Nephron progenitor cell (in vitro differentiated cells): ENCODE data around the gene FAR2.
"Not testable (repeated sequence)": the region's sequence is repeated elsewhere in the genome, so short reads cannot be mapped to it uniquely, and the experiment has no call there.

Source experiments
- DNase-seq: peaks from one replicate; pipeline ENCODE4 v3.0.0; 2021
- H3K27ac Mint-ChIP-seq: 2 replicates; pipeline ENCODE4 v1.8.0; 2021; ENCODE audit warnings: mild to moderate bottlenecking, moderate library complexity, mixed read lengths
- H3K27me3 Mint-ChIP-seq: 2 replicates; pipeline ENCODE4 v1.8.0; 2021; ENCODE audit warnings: mild to moderate bottlenecking, low read depth, mixed read lengths; ENCODE audit not compliant: poor library complexity
- H3K36me3 Mint-ChIP-seq: 2 replicates; pipeline ENCODE4 v1.8.0; 2021; ENCODE audit warnings: low read depth, mixed read lengths
- H3K4me1 Mint-ChIP-seq: 2 replicates; pipeline ENCODE4 v1.8.0; 2021; ENCODE audit warnings: mixed read lengths
- H3K4me3 Mint-ChIP-seq: 2 replicates; pipeline ENCODE4 v1.8.0; 2021; ENCODE audit warnings: mild to moderate bottlenecking, moderate library complexity, mixed read lengths
- H3K9me3 Mint-ChIP-seq: 2 replicates; pipeline ENCODE4 v1.8.0; 2021; ENCODE audit warnings: mild to moderate bottlenecking, moderate library complexity, mixed read lengths
- TF ChIP-seq, protein P1 (sequence below): fragments of 200-600 bp; sonication (generic); IDR thresholded peaks from 2 replicates; pipeline ENCODE4 v1.5.0; 2021; ENCODE audit warnings: antibody characterized with exemption

FAR2 gene

DNA sequence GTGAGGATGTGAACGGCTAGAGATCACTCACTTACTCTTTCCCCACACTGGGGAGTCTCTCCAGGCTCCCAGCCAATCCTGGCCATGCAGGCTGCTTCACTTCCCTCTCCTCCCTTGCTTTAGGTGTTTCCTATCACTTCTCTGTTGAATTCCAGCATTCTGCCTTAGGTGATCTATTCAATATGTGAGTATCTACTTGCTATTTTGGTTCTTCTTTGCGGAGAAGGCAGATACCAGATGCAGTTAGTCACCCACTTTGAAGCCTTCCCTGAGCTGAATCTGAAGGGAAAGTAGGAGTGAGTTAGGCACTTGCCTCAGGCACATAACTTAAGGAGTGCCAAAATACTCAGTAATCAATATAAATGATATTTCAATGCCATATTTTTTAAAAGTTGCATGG lies 36.0 kb upstream of the FAR2 start:
- no peaks in the 10 kb centered on the region for H3K36me3 Mint-ChIP-seq
- H3K9me3 Mint-ChIP-seq, result peaks cover 25% of the 10 kb centered on the region
- H3K27me3 Mint-ChIP-seq, result no peaks in the 10 kb centered on the region
- H3K4me3 Mint-ChIP-seq, result no peak overlapping the region
- DNase-seq, result no peak
- no peak overlapping the region for H3K27ac Mint-ChIP-seq
- H3K4me1 Mint-ChIP-seq, result no peaks in the 10 kb centered on the region
- TF ChIP-seq, protein P1, sequence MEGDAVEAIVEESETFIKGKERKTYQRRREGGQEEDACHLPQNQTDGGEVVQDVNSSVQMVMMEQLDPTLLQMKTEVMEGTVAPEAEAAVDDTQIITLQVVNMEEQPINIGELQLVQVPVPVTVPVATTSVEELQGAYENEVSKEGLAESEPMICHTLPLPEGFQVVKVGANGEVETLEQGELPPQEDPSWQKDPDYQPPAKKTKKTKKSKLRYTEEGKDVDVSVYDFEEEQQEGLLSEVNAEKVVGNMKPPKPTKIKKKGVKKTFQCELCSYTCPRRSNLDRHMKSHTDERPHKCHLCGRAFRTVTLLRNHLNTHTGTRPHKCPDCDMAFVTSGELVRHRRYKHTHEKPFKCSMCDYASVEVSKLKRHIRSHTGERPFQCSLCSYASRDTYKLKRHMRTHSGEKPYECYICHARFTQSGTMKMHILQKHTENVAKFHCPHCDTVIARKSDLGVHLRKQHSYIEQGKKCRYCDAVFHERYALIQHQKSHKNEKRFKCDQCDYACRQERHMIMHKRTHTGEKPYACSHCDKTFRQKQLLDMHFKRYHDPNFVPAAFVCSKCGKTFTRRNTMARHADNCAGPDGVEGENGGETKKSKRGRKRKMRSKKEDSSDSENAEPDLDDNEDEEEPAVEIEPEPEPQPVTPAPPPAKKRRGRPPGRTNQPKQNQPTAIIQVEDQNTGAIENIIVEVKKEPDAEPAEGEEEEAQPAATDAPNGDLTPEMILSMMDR, result no peak

DNA sequence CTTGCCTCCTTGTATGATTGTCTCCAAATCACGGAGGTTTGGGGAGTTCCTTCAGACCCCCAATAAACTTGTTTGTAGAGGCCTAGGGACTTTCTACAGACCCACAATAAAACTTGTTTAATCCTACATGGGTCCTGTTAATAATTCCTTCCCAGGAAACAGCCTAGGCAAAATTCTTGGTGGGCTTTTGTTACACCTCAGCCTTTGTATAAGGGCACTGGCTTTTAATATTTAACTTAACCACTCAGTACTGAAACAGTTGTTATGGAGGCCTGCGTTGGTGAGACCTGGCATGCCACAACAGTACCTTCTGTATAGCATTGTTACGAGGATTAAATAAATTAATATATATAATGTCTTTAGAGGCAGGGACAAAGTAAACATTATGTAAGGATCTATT lies 32.7 kb upstream of the FAR2 start:
- DNase-seq, result no peak
- no peak overlapping the region for H3K4me3 Mint-ChIP-seq
- TF ChIP-seq, protein P1, result no peak
- no peak overlapping the region for H3K27ac Mint-ChIP-seq
- no peaks in the 10 kb centered on the region for H3K36me3 Mint-ChIP-seq
- H3K27me3 Mint-ChIP-seq, result no peaks in the 10 kb centered on the region
- peaks cover 17% of the 10 kb centered on the region for H3K9me3 Mint-ChIP-seq
- H3K4me1 Mint-ChIP-seq, result no peaks in the 10 kb centered on the region

DNA sequence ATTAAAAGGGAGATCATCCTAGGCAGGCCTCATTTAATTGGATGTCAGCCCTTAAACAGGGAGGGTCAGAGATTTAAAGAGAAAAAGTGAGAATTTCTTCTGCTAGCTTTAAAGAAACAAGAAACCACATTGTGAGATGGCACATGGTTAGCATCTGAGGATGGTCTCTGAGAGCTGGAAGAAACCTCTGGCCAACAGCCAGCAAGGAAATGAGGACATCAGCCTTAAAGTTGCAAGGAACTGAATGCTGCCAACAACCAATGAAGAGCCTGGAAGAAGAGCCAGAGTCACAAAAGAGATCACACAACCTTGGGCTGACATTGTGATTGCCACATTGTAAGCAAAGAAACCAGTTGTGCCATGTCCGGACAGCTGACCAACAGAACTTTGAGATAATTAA lies 17.5 kb upstream of the FAR2 start:
- H3K9me3 Mint-ChIP-seq, result peaks cover 3% of the 10 kb centered on the region
- H3K27me3 Mint-ChIP-seq, result peaks cover 3% of the 10 kb centered on the region
- H3K4me1 Mint-ChIP-seq, result no peaks in the 10 kb centered on the region
- no peak for DNase-seq
- no peak overlapping the region for H3K27ac Mint-ChIP-seq
- TF ChIP-seq, protein P1, result no peak
- no peaks in the 10 kb centered on the region for H3K36me3 Mint-ChIP-seq
- no peak overlapping the region for H3K4me3 Mint-ChIP-seq

DNA sequence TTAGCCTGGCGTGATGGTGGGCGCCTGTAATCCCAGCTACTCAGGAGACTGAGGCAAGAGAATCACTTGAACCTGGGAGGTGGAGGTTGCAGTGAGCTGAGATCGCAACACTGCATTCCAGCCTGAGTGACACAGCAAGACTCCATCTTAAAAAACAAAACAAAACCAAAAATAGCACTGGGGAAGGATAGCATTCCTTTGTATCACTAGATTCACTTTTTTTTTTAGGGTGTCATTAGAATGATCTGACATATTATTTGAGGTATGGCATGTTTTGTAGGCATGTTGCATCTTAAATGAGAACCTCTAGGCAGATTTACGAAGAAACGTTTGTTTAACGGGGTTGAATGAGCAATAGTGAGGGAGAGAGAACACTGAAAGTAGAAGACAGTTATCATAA lies 16.8 kb upstream of the FAR2 start:
- no peak overlapping the region for H3K4me3 Mint-ChIP-seq
- no peaks in the 10 kb centered on the region for H3K4me1 Mint-ChIP-seq
- no peak for DNase-seq
- peaks cover 3% of the 10 kb centered on the region for H3K9me3 Mint-ChIP-seq
- no peaks in the 10 kb centered on the region for H3K36me3 Mint-ChIP-seq
- H3K27me3 Mint-ChIP-seq, result peaks cover 3% of the 10 kb centered on the region
- TF ChIP-seq, protein P1, result no peak
- H3K27ac Mint-ChIP-seq, result no peak overlapping the region

DNA sequence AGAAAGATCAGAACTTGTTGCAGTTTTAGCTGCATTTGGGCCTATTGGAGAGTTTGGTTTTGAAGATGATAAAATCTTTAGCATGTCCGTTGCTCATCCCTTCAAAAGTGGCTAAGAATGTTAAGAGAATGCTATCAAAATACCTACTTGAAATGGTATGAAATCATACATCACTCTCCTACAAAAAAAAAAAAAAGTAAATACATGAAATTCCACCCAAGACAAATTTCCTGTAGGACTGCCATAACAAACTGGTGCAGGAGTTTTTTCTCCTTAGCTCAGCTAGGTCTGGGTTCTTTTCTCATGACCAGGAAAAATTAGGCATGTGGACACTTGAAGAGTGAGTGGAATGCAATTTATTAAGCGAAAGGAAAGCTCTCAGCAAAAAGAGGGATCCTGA lies 15.9 kb upstream of the FAR2 start:
- H3K36me3 Mint-ChIP-seq, result no peaks in the 10 kb centered on the region
- TF ChIP-seq, protein P1, result no peak
- peaks cover 3% of the 10 kb centered on the region for H3K27me3 Mint-ChIP-seq
- DNase-seq, result no peak
- H3K4me3 Mint-ChIP-seq, result no peak overlapping the region
- H3K27ac Mint-ChIP-seq, result no peak overlapping the region
- peaks cover 3% of the 10 kb centered on the region for H3K9me3 Mint-ChIP-seq
- H3K4me1 Mint-ChIP-seq, result no peaks in the 10 kb centered on the region

DNA sequence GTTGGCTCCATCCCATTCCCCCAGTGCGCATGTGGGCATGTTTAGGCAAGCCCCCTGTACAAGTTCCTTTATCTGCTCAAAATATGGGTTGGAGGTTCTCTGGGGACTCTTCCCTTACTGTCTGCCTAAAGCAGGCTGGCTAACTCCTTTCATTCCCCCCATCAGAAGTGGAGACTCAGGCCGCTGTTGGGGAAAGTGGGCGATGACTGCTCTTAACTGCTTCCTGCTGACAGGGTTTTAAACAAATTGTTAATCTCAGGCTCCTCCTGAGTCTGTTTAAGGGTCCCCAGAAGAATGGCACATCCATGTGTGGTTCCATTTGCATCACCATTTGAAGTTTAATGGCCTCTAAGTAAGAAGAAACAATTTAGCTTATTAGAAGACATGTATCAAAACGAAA lies 15.4 kb upstream of the FAR2 start:
- H3K4me1 Mint-ChIP-seq, result no peaks in the 10 kb centered on the region
- no peak for DNase-seq
- H3K27ac Mint-ChIP-seq, result no peak overlapping the region
- peaks cover 3% of the 10 kb centered on the region for H3K27me3 Mint-ChIP-seq
- H3K36me3 Mint-ChIP-seq, result no peaks in the 10 kb centered on the region
- TF ChIP-seq, protein P1, result no peak
- no peak overlapping the region for H3K4me3 Mint-ChIP-seq
- H3K9me3 Mint-ChIP-seq, result peaks cover 6% of the 10 kb centered on the region

DNA sequence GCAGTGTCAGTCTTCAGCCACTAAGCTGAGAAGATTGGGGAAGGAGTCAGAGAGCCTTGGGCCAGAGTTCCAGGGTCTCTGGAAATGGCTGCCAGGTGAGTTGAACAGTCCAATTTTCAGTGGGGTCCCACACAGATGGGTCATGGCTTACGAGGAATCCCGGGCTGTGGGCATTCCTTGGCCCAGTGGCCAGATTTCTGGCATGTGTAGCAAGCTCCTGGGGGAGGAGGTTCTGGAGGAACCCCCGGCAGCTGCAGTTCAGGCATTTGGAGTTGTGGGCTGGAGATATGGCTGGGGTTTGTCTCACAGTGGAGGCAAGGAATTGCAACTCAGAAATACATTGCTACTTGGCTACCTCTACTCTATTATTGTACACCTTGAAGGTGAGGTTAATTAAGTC lies 10.8 kb upstream of the FAR2 start:
- not testable (repeated sequence) for H3K4me1 Mint-ChIP-seq, H3K4me3 Mint-ChIP-seq, DNase-seq, H3K27me3 Mint-ChIP-seq, H3K36me3 Mint-ChIP-seq, H3K27ac Mint-ChIP-seq
- peaks cover 26% of the 10 kb centered on the region for H3K9me3 Mint-ChIP-seq

DNA sequence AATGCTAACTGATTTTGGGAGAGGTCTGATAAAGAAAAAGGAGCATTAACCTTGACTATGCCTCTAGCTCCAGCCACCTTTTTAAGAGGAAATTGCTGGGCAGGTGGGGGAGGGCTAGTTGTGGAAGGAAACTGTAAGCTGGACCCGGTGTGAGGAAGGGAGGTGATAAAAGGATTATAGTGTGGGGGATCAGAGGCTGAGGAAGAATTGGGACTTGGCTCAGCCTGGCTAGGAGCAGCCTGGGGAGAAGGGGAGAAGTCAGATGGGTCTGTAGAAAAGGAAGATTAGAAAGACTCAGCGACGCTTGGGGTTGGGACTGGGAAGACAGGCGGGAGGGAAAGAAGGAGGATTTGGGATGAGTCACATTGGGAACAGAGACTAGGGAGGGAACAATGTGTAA lies 10.2 kb upstream of the FAR2 start:
- DNase-seq, H3K36me3 Mint-ChIP-seq, H3K4me1 Mint-ChIP-seq, H3K4me3 Mint-ChIP-seq, H3K27ac Mint-ChIP-seq, H3K27me3 Mint-ChIP-seq: not testable (repeated sequence)
- peaks cover 26% of the 10 kb centered on the region for H3K9me3 Mint-ChIP-seq
